ENCODE data around the gene ATP1A1. TPM values are rescaled to one million over a fixed set of nuclear protein-coding genes. Genes with fewer than 3 reads are reported as not detected.

The ATP1A1 gene
- 100 to 1,000 TPM; 208 to 285 TPM for total RNA-seq

GRCh38 chr1:116372651-116373430, at the start of gene ATP1A1:
ATP1A1 (plus strand) TSS chr1:116373244; CDS start chr1:116373512, 268 bp downstream.
- peak within 1 kb of the TSS; percentile 70 for H3K4me3 Mint-ChIP-seq
- H3K4me1 Mint-ChIP-seq (ENCODE audit: low read depth in 2 of 2) = peaks cover 45 to 46% of the 10 kb centered on the region in 2 donors
- H3K36me3 Mint-ChIP-seq = no peaks in the 10 kb centered on the region
- DNase-seq (ENCODE audit: low spot score) (peak; percentile 98), ATAC-seq (peak; percentile 90 to 92)
- peak within 1 kb of the TSS; percentile 71 to 90 for H3K27ac Mint-ChIP-seq
- H3K9me3 Mint-ChIP-seq = no peaks in the 10 kb centered on the region
- no peaks in the 10 kb centered on the region for H3K27me3 Mint-ChIP-seq

- Mint-ChIP-seq H3K9me3 (no peaks in the 10 kb centered on the region), H3K4me3 (no peak overlapping the region), H3K27ac (no peak overlapping the region), H3K4me1 (ENCODE audit: low read depth in 2 of 2) (peaks cover 19 to 21% of the 10 kb centered on the region in 2 donors), H3K36me3 (no peaks in the 10 kb centered on the region), H3K27me3 (no peaks in the 10 kb centered on the region)
- ATAC-seq (no peak), DNase-seq (ENCODE audit: low spot score) (no peak)
Observed at GRCh38 chr1:116323491-116323890, 49.6 kb upstream of the ATP1A1 start.

GRCh38 chr1:116324411-116324810, 48.6 kb upstream of the ATP1A1 start:
- Mint-ChIP-seq H3K9me3 (no peaks in the 10 kb centered on the region), H3K27me3 (no peaks in the 10 kb centered on the region), H3K27ac (no peak overlapping the region), H3K36me3 (no peaks in the 10 kb centered on the region), H3K4me3 (no peak overlapping the region), H3K4me1 (ENCODE audit: low read depth in 2 of 2) (peaks cover 19 to 21% of the 10 kb centered on the region in 2 donors)
- ATAC-seq (no peak), DNase-seq (ENCODE audit: low spot score) (no peak)

GRCh38 chr1:116325104-116325503, 47.9 kb upstream of the ATP1A1 start:
- H3K27ac Mint-ChIP-seq = no peak overlapping the region
- H3K4me3 Mint-ChIP-seq = no peak overlapping the region
- ATAC-seq = no peak
- peaks cover 19 to 21% of the 10 kb centered on the region in 2 donors for H3K4me1 Mint-ChIP-seq (ENCODE audit: low read depth in 2 of 2)
- no peaks in the 10 kb centered on the region for H3K9me3 Mint-ChIP-seq
- H3K36me3 Mint-ChIP-seq = no peaks in the 10 kb centered on the region
- DNase-seq (ENCODE audit: low spot score) = no peak
- H3K27me3 Mint-ChIP-seq = no peaks in the 10 kb centered on the region

- Mint-ChIP-seq H3K27ac (peak overlapping the region; percentile 69 to 91), H3K27me3 (no peaks in the 10 kb centered on the region), H3K36me3 (no peaks in the 10 kb centered on the region), H3K4me1 (ENCODE audit: low read depth in 2 of 2) (peaks cover 19 to 21% of the 10 kb centered on the region in 2 donors), H3K4me3 (peak overlapping the region; percentile 43), H3K9me3 (no peaks in the 10 kb centered on the region)
- no peak for DNase-seq (ENCODE audit: low spot score)
- peak; percentile 77 to 87 for ATAC-seq
Observed at GRCh38 chr1:116325922-116326321, 47.1 kb upstream of the ATP1A1 start.

- peaks cover 19 to 21% of the 10 kb centered on the region in 2 donors for H3K4me1 Mint-ChIP-seq (ENCODE audit: low read depth in 2 of 2)
- H3K27ac Mint-ChIP-seq = peak overlapping the region; percentile 69 to 91
- peak overlapping the region; percentile 43 for H3K4me3 Mint-ChIP-seq
- H3K9me3 Mint-ChIP-seq = no peaks in the 10 kb centered on the region
- ATAC-seq (peak in 1 of 2 donors; percentile 30), DNase-seq (ENCODE audit: low spot score) (no peak)
- no peaks in the 10 kb centered on the region for H3K27me3 Mint-ChIP-seq
- H3K36me3 Mint-ChIP-seq = no peaks in the 10 kb centered on the region
Observed at GRCh38 chr1:116326486-116326885, 46.6 kb upstream of the ATP1A1 start.

GRCh38 chr1:116328671-116329070, 44.4 kb upstream of the ATP1A1 start:
- Mint-ChIP-seq H3K4me1 (ENCODE audit: low read depth in 2 of 2) (peaks cover 19 to 21% of the 10 kb centered on the region in 2 donors), H3K36me3 (no peaks in the 10 kb centered on the region), H3K27ac (no peak overlapping the region), H3K9me3 (no peaks in the 10 kb centered on the region), H3K27me3 (no peaks in the 10 kb centered on the region), H3K4me3 (no peak overlapping the region)
- ATAC-seq (no peak), DNase-seq (ENCODE audit: low spot score) (no peak)

- no peak overlapping the region for H3K27ac Mint-ChIP-seq
- no peaks in the 10 kb centered on the region for H3K36me3 Mint-ChIP-seq
- no peak for ATAC-seq
- no peak for DNase-seq (ENCODE audit: low spot score)
- H3K27me3 Mint-ChIP-seq = peaks cover 0 to 6% of the 10 kb centered on the region in 2 donors
- peaks cover 18% of the 10 kb centered on the region in 2 donors for H3K4me1 Mint-ChIP-seq (ENCODE audit: low read depth in 2 of 2)
- no peak overlapping the region for H3K4me3 Mint-ChIP-seq
- H3K9me3 Mint-ChIP-seq = no peaks in the 10 kb centered on the region
Observed at GRCh38 chr1:116329524-116330341, 43.3 kb upstream of the ATP1A1 start.

- H3K4me1 Mint-ChIP-seq (ENCODE audit: low read depth in 2 of 2) = peaks cover 14% of the 10 kb centered on the region in 2 donors
- H3K27me3 Mint-ChIP-seq = peaks cover 0 to 8% of the 10 kb centered on the region in 2 donors
- H3K9me3 Mint-ChIP-seq = no peaks in the 10 kb centered on the region
Observed at GRCh38 chr1:116330342-116330652, 42.7 kb upstream of the ATP1A1 start.

GRCh38 chr1:116330846-116331245, 42.2 kb upstream of the ATP1A1 start:
- Mint-ChIP-seq H3K9me3 (no peaks in the 10 kb centered on the region), H3K36me3 (no peaks in the 10 kb centered on the region), H3K27me3 (peaks cover under 1 to 8% of the 10 kb centered on the region in 2 donors), H3K27ac (no peak overlapping the region), H3K4me1 (ENCODE audit: low read depth in 2 of 2) (peaks cover 8% of the 10 kb centered on the region in 2 donors), H3K4me3 (no peak overlapping the region)
- DNase-seq (ENCODE audit: low spot score) = no peak
- no peak for ATAC-seq

More at GRCh38 chr1:116330342-116330652, 42.7 kb upstream of the ATP1A1 start:
- H3K36me3 Mint-ChIP-seq = no peaks in the 10 kb centered on the region
- DNase-seq (ENCODE audit: low spot score) = no peak
- H3K4me3 Mint-ChIP-seq = no peak overlapping the region
- no peak for ATAC-seq
- no peak overlapping the region for H3K27ac Mint-ChIP-seq

GRCh38 chr1:116331523-116331922, 41.5 kb upstream of the ATP1A1 start:
- Mint-ChIP-seq H3K4me1 (ENCODE audit: low read depth in 2 of 2) (peaks cover 1% of the 10 kb centered on the region in 2 donors), H3K36me3 (no peaks in the 10 kb centered on the region), H3K4me3 (no peak overlapping the region), H3K27ac (no peak overlapping the region), H3K27me3 (peaks cover 7 to 8% of the 10 kb centered on the region in 2 donors), H3K9me3 (no peaks in the 10 kb centered on the region)
- ATAC-seq = no peak
- no peak for DNase-seq (ENCODE audit: low spot score)

- no peak for ATAC-seq
- H3K36me3 Mint-ChIP-seq = no peaks in the 10 kb centered on the region
Observed at GRCh38 chr1:116332451-116332850, 40.6 kb upstream of the ATP1A1 start.

GRCh38 chr1:116333171-116334014, 39.7 kb upstream of the ATP1A1 start:
- ATAC-seq (no peak), DNase-seq (ENCODE audit: low spot score) (no peak)
- H3K27me3 Mint-ChIP-seq = peaks cover 12 to 19% of the 10 kb centered on the region in 2 donors
- no peaks in the 10 kb centered on the region for H3K36me3 Mint-ChIP-seq
- H3K4me3 Mint-ChIP-seq = no peak overlapping the region
- H3K27ac Mint-ChIP-seq = no peak overlapping the region
- H3K4me1 Mint-ChIP-seq (ENCODE audit: low read depth in 2 of 2) = no peaks in the 10 kb centered on the region
- no peaks in the 10 kb centered on the region for H3K9me3 Mint-ChIP-seq

More at GRCh38 chr1:116332451-116332850, 40.6 kb upstream of the ATP1A1 start:
- DNase-seq (ENCODE audit: low spot score) = no peak
- Mint-ChIP-seq H3K27me3 (peaks cover 8 to 13% of the 10 kb centered on the region in 2 donors), H3K27ac (no peak overlapping the region), H3K4me3 (no peak overlapping the region), H3K9me3 (no peaks in the 10 kb centered on the region), H3K4me1 (ENCODE audit: low read depth in 2 of 2) (no peaks in the 10 kb centered on the region)
